NCI-H2081 treated with DMSO at 0.1 percent for 48 hours (cell line): ENCODE data around the gene RPA3.

Source experiments
- DNase-seq: peaks from one replicate; lab custom pipeline; 2025; lab: John Stamatoyannopoulos, UW

The RPA3 gene

DNA sequence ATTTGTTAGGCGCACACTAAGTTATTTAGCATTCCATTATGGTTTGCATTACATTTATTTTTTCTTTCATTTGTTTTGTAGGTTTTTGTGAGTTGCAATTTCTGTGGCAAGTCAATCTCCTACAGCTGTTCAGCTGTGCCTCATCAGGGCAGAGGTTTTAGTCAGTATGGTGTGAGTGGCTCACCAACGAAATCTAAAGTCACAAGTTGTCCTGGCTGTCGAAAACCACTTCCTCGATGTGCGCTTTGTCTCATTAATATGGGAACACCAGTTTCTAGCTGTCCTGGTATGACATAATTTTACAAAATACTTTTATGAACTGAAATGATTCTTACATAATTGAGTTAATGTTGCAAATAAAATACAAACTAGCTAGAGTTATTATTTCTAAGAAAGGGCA lies 122.2 kb downstream of the RPA3 start:
- no peak for DNase-seq

- DNase-seq: no peak
Observed at GRCh38 chr7:7595451-7595850, 123.0 kb downstream of the RPA3 start.
